RWPE2 (cell line): ENCODE measurements around the gene FAM124A.

ENCODE experiments used
- ATAC-seq: fragments of 200-7000 bp; cut with Tn5 transposase; 3 replicates; pipeline ENCODE4 v1.9.1; 2021; ENCODE audit warnings: low read depth
- DNase-seq: peaks from one replicate; pipeline ENCODE4 v3.0.0-alpha.2; 2020; ENCODE audit warnings: low spot score
- H3K27ac ChIP-seq: fragments of 450-650 bp; 2 replicates; pipeline ENCODE4 v1.5.1; 2017; ENCODE audit warnings: mild to moderate bottlenecking; ENCODE audit not compliant: poor library complexity, severe bottlenecking
- H3K27me3 ChIP-seq: fragments of 250-450 bp; sonication (Bioruptor Pico); 2 replicates; pipeline ENCODE4 v1.5.1; 2021; ENCODE audit warnings: mild to moderate bottlenecking, moderate library complexity; ENCODE audit not compliant: insufficient read depth, poor library complexity, severe bottlenecking
- H3K36me3 ChIP-seq: fragments of 250-450 bp; sonication (Bioruptor Pico); 2 replicates; pipeline ENCODE4 v1.5.1; 2020; ENCODE audit warnings: low read depth, mild to moderate bottlenecking, moderate library complexity
- H3K4me1 ChIP-seq: fragments of 250-450 bp; sonication (Bioruptor Pico); 2 replicates; pipeline ENCODE4 v1.5.1; 2021; ENCODE audit warnings: mild to moderate bottlenecking, moderate library complexity; ENCODE audit not compliant: insufficient read depth, poor library complexity, severe bottlenecking
- H3K4me3 ChIP-seq: fragments of 250-450 bp; sonication (Bioruptor Pico); 2 replicates; pipeline ENCODE4 v1.5.1; 2021; ENCODE audit warnings: mild to moderate bottlenecking, moderate library complexity; ENCODE audit not compliant: severe bottlenecking
- H3K9me3 ChIP-seq: fragments of 250-450 bp; sonication (Bioruptor Pico); 2 replicates; pipeline ENCODE4 v1.5.1; 2021; ENCODE audit warnings: mild to moderate bottlenecking, moderate library complexity; ENCODE audit not compliant: severe bottlenecking
- CTCF ChIP-seq: fragments of 450-650 bp; IDR thresholded peaks from one replicate; pipeline ENCODE4 v1.5.1; 2017; ENCODE audit warnings: mild to moderate bottlenecking, moderate library complexity; ENCODE audit not compliant: poor library complexity, severe bottlenecking

The FAM124A gene

GRCh38 chr13:51333421-51333820 lies 111.2 kb downstream of the FAM124A start:
- DNase-seq (no peak), ATAC-seq (no peak)
- no peak for TF ChIP-seq CTCF
- no peaks in the 10 kb centered on the region for H3K27me3 ChIP-seq
- no peaks in the 10 kb centered on the region for H3K36me3 ChIP-seq
- no peak overlapping the region for H3K4me3 ChIP-seq
- H3K4me1 ChIP-seq, result no peaks in the 10 kb centered on the region
- no peaks in the 10 kb centered on the region for H3K9me3 ChIP-seq
- no peak overlapping the region for H3K27ac ChIP-seq

GRCh38 chr13:51333826-51334225 lies 111.6 kb downstream of the FAM124A start:
- Histone ChIP-seq H3K27ac (no peak overlapping the region), H3K36me3 (no peaks in the 10 kb centered on the region), H3K9me3 (no peaks in the 10 kb centered on the region), H3K27me3 (no peaks in the 10 kb centered on the region), H3K4me1 (no peaks in the 10 kb centered on the region), H3K4me3 (no peak overlapping the region)
- DNase-seq, result no peak
- no peak for ATAC-seq
- no peak for TF ChIP-seq CTCF
